NCI-H1436 (cell line): ENCODE results near the gene PLCXD3.
"Not testable (repeated sequence)": the region's sequence is repeated elsewhere in the genome, so short reads cannot be mapped to it uniquely, and the experiment has no call there.

ENCODE experiments used
- DNase-seq: peaks from one replicate; lab custom pipeline; 2025; lab: John Stamatoyannopoulos, UW

The PLCXD3 gene

DNA sequence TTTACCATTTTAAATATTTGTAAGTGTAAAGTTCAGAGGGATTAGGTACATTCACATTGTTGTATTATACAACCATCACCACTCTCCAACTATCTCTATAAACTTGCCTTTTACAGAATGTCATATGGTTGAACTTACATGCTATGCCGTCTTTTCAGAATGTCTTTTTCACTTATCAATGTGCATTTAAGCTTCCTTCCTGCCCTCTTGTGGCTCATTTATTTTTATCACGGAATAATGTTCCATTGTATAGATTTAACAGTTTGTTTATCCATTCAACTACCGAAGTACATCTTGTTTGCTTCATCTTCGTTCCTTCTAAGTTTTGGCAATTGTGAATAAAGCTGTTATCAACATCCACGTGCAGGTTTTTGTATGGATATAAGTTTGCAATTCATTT lies 163.8 kb downstream of the PLCXD3 start:
- DNase-seq, result no peak

- DNase-seq, result no peak
These were observed 165.1 kb downstream of the PLCXD3 start for GRCh38 chr5:41345295-41345694.

DNA sequence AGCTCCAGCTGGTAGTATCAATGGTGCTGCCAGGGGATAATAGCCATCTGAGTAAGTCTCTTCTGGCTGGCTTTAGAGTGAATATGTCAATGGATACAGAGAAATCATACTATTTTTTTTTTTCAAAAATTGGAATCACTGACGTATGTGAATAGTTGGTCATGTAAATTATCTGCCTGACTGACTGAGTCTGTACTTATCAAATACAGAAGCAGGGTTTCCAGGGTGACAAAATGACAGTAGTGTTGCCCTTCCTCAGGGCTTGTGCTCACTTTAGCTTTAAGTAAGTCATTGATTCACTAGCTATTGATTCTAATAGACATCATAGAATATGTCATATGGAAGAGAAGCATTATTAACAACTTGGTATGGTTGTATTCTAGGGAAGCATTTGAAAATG lies 171.1 kb downstream of the PLCXD3 start:
- no peak for DNase-seq

- DNase-seq, result no peak
These were observed 172.2 kb downstream of the PLCXD3 start for GRCh38 chr5:41338136-41338675.

GRCh38 chr5:41337724-41338123 lies 172.7 kb downstream of the PLCXD3 start:
- DNase-seq, result no peak

GRCh38 chr5:41337216-41337615 lies 173.2 kb downstream of the PLCXD3 start:
- no peak for DNase-seq

- no peak for DNase-seq
These were observed 173.9 kb downstream of the PLCXD3 start for GRCh38 chr5:41336471-41336870.

- DNase-seq, result no peak
These were observed 174.7 kb downstream of the PLCXD3 start for GRCh38 chr5:41335596-41336181.

DNA sequence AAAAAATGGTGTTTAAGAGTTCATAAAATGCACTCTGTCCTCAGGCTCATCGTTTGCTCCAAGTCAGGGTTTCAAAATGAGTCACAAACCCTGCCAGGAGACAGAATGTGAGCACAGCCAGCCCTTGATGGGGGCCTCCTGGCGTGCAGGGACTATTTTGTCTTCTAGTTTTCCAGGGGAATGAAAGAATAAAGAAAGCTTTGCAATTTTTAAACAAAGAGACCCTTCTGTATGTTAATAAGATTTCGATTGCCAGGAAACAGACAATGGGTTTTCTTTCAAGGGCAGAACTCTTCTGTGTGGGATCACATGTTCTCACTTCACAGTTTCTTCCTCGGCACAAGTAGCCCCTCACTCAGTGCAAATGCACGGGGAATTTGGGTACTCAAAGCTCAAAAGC lies 175.6 kb downstream of the PLCXD3 start:
- no peak for DNase-seq

DNA sequence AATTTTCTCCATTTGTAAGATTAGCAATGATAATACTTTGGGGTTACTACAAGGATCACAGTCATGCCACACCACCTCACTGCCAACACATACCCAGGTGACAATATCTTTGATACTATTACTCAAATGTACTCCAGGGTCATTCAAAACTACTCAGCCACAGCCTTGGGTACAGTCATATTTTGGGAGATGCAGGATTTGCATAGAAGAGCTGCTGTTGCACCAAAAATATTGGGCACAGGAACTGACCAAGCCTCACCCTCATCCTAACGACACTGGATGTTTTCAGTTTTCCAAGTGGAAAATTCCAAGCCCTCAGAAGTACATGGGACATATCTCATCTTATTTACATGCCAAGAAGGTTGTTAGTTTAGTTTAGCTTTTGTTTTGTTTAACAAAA lies 176.2 kb downstream of the PLCXD3 start:
- no peak for DNase-seq

DNA sequence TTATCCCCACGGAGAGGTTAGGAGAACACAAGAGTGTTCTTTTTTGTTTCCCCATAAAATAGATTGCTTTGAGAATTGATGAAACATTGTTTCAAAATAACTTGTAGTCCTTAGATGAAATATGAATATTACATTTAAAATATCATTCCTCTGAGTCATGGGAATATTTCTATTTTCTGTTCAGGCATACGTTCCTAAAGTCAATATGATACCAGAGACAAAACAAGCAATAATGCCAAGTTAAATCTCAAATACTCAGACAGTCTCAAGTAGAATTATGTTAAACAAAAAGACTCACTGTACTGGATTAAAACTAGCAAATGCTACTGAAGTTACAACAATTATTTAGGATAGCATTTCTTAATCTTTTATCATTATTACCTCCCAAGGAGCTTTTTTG lies 185.3 kb downstream of the PLCXD3 start:
- DNase-seq, result no peak

DNA sequence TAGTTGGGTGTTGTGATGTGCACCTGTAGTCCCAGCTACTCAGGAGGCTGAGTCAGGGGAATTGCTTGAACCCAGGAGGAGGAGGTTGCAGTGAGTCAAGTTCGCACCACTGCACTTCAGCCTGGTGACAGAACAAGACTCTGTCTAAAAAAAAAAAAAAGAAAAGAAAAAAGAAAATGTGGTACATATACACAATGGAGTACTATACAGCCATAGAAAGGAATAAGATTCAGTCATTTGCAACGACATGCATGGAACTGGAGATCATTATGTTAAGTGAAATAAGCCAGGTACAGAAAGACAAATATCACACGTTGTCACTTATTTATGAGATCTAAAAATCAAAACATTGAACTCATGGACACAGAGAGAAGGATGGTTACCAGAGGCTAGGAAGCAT lies 187.6 kb downstream of the PLCXD3 start:
- not testable (repeated sequence) for DNase-seq

- no peak for DNase-seq
These were observed 197.8 kb downstream of the PLCXD3 start for GRCh38 chr5:41312478-41313060.

GRCh38 chr5:41312066-41312465 lies 198.3 kb downstream of the PLCXD3 start:
- no peak for DNase-seq

DNA sequence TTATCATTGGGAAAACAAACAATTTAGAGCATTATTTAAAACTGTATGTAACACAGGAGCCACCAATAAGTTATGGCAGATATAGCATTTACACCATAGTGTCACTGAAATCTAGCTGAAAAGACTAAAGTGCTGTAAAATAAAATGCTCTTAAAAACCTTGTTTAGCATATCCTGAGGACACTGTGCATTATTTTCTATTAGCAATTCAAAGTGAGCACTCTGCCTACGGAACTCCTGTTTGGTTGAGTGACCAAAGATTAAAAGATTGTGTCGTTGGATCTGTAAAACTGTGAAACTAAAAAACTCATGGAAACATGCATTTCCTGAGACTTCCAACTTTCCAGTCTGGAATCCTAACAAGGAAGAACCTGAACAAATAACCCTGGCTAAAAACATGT lies 201.1 kb downstream of the PLCXD3 start:
- DNase-seq, result no peak

- DNase-seq, result no peak
These were observed 204.4 kb downstream of the PLCXD3 start for GRCh38 chr5:41306005-41306404.

- no peak for DNase-seq
These were observed 205.3 kb downstream of the PLCXD3 start for GRCh38 chr5:41305056-41305455.

- no peak for DNase-seq
These were observed 214.3 kb downstream of the PLCXD3 start for GRCh38 chr5:41296066-41296465.

- DNase-seq, result no peak
These were observed 219.1 kb downstream of the PLCXD3 start for GRCh38 chr5:41291323-41291722.

DNA sequence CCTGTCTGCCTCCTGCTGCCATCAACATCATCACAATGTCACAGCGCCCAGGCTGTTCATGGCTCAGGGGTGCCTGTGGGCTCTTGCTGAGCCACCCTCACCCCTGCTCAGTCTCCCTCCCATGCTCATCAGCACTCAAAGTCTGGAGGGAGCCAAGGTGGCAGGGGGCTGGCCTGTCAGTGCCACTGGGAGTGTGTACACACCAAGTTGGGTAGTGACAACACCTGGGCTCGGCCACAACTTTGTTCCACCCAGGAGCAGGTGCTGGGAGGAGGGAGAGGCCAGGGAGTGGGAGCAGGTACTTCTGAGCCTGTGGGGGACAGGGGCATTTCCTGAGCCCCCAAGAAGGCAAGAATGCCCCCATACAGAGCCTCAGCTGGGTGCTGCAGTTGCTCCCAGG lies 219.6 kb downstream of the PLCXD3 start:
- no peak for DNase-seq

- no peak for DNase-seq
These were observed 220.4 kb downstream of the PLCXD3 start for GRCh38 chr5:41289970-41290464.

DNA sequence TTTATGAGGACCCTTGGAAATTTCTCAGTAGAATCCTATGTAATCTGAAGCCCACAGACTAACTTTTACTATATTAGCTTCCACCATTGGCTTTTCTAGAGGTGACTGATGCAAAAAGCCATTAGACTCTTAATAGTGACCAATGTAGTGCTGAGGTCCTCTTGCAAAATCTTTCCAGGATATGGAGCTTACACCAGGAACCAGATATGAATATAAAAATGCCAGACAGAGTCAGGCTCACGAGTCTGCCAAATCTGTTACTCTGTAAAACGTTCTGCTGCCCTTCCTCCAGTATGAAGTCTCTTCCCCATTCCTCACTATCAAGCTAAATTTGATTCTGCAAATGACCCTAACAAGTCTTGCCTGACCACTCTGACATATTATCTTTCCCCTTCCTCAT lies 223.7 kb downstream of the PLCXD3 start:
- no peak for DNase-seq

- no peak for DNase-seq
These were observed 224.2 kb downstream of the PLCXD3 start for GRCh38 chr5:41286165-41286564.

DNA sequence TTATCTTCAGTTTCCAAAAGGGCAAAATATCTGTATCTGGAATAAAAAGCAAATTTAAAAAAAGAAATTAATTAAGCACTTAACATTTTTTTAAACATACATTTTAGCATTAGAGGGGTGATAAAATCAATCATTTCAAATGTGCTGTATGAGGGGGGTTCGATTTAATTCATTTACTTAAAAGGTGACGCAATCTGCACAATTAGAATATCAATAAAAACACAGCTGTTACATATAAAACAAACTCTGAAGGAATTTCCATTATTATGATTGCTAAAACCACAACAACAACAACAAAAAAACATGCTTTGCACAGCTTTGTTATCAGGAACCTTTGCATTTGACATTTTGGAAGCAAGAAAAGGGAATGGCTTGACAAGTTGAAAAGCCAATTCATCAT lies 225.5 kb downstream of the PLCXD3 start:
- no peak for DNase-seq
